GM23248 (cell line): ENCODE measurements around the gene ANO4. TPM values are rescaled to one million over a fixed set of nuclear protein-coding genes. Genes with fewer than 3 reads are reported as not detected.

ENCODE experiments used
- DNase-seq: peaks from one replicate; pipeline ENCODE4 v3.0.0-alpha.2; 2015
- H2AFZ ChIP-seq: fragments of 200-600 bp; sonication (generic); 2 replicates; pipeline ENCODE4 v1.6.1; 2016; ENCODE audit warnings: antibody characterized with exemption
- H3F3A ChIP-seq: fragments of 200-600 bp; sonication (generic); 2 replicates; pipeline ENCODE4 v1.6.1; 2016; ENCODE audit warnings: mild to moderate bottlenecking, antibody characterized with exemption, mixed run types; ENCODE audit not compliant: insufficient read depth
- H3K27ac ChIP-seq: fragments of 200-600 bp; sonication (generic); 2 replicates; pipeline ENCODE4 v1.5.1; 2016; ENCODE audit warnings: mild to moderate bottlenecking
- H3K27me3 ChIP-seq: fragments of 200-600 bp; sonication (generic); replicated peaks from 2 replicates; pipeline ENCODE4 v1.6.1; 2016; ENCODE audit warnings: mild to moderate bottlenecking; ENCODE audit not compliant: insufficient read depth
- H3K36me3 ChIP-seq: fragments of 200-600 bp; sonication (generic); 2 replicates; pipeline ENCODE4 v1.6.1; 2016; ENCODE audit warnings: low read depth, mild to moderate bottlenecking
- H3K4me1 ChIP-seq: fragments of 200-600 bp; sonication (generic); 2 replicates; pipeline ENCODE4 v1.6.1; 2016; ENCODE audit warnings: mild to moderate bottlenecking; ENCODE audit not compliant: insufficient read depth
- H3K4me2 ChIP-seq: fragments of 200-600 bp; sonication (generic); one replicate; pipeline ENCODE4 v1.6.1; 2016; ENCODE audit warnings: mild to moderate bottlenecking; ENCODE audit not compliant: unreplicated experiment
- H3K4me3 ChIP-seq: fragments of 200-600 bp; sonication (generic); 2 replicates; pipeline ENCODE4 v1.5.1; 2016; ENCODE audit warnings: mild to moderate bottlenecking
- H3K79me2 ChIP-seq: fragments of 200-600 bp; sonication (generic); 2 replicates; pipeline ENCODE4 v1.6.1; 2016; ENCODE audit warnings: mild to moderate bottlenecking; ENCODE audit not compliant: insufficient read depth
- H3K9ac ChIP-seq: fragments of 200-600 bp; sonication (generic); 2 replicates; pipeline ENCODE4 v1.6.1; 2016; ENCODE audit warnings: mild to moderate bottlenecking
- H3K9me2 ChIP-seq: fragments of 200-600 bp; sonication (generic); 2 replicates; pipeline ENCODE4 v1.6.1; 2016; ENCODE audit warnings: mixed run types, mild to moderate bottlenecking, moderate library complexity; ENCODE audit not compliant: insufficient read depth
- H3K9me3 ChIP-seq: fragments of 200-600 bp; sonication (generic); one replicate; pipeline ENCODE4 v1.6.1; 2017; ENCODE audit warnings: low read depth
- H4K20me1 ChIP-seq: fragments of 200-600 bp; sonication (generic); 2 replicates; pipeline ENCODE4 v1.6.0; 2016; ENCODE audit not compliant: insufficient read depth
- EZH2 ChIP-seq: fragments of 200-600 bp; sonication (generic); IDR thresholded peaks from 2 replicates; pipeline ENCODE4 v1.6.1; 2018; ENCODE audit warnings: antibody characterized with exemption, mild to moderate bottlenecking; ENCODE audit not compliant: insufficient read depth, poor library complexity, severe bottlenecking
- EZH2phosphoT487 ChIP-seq: fragments of 200-600 bp; sonication (generic); IDR thresholded peaks from 2 replicates; pipeline ENCODE4 v1.6.1; 2018; ENCODE audit warnings: antibody characterized with exemption, moderate library complexity, mild to moderate bottlenecking, low read depth; ENCODE audit not compliant: insufficient read depth
- WGBS, 2 experiments: methylation state at CpG; one replicate each; pipeline ENCODE4 v1.1.6; 2015 to 2017; ENCODE audit warnings: low lambda C conversion rate in 2 of 2, low coverage in 1 of 2; ENCODE audit errors: missing lambda C conversion rate in 2 of 2; 5-methylcytosine and 5-hydroxymethylcytosine counted together
- in situ Hi-C: fragments of 300-500 bp; cut with MboI; formaldehyde crosslinking; loops from 2 replicates; pipeline ENCODE4 v1.15.0; 2020
- polyA plus RNA-seq: library from polyadenylated mRNA; unstranded; fragments of >200 nt; fragmentation: Nextera tagmentation; extraction: Ambion mirVana; gene quantifications from 2 replicates; pipeline ENCODE4 v1.2.1, GENCODE V29; 2016
- total RNA-seq: library from RNA; depleted of rRNA; stranded (reverse); fragments of >200 nt; shearing (Covaris generic); gene quantifications from 2 replicates; pipeline ENCODE4 v1.2.3, GENCODE V29; 2014; rRNA removed

The ANO4 gene
- total and polyA plus RNA-seq, 2 experiments from 2014 or later = 6.6 to 7.6 TPM

DNA sequence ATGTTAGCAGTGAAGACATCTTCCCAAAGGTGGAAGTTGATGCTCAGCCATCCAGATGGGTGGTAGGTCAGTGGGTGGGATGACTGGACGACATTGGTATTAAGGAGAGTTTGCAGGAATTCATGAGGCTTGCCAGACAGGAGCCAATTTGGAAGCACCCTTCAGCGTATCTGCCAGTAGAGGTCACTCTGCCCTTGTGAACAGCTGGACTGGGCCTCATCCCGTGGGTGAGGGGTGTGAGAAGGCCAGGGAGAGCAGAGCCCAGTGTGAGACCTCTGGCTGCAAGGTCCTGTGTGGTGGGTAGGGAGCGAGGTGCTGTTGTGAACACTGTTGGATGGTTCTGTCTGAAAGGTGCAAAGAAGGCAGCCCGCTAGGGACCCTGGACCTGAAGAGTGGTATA is 377.7 kb downstream of the ANO4 start:
- DNase-seq = peak; percentile 66
- WGBS, 2 experiments = 37 to 38% methylated on average over 5 of the region's 5 CpGs
- Histone ChIP-seq H3K9me3 (no peaks in the 10 kb centered on the region), H3K27ac (no peak overlapping the region), H3K9me2 (no peaks in the 10 kb centered on the region), H3F3A (no peaks in the 10 kb centered on the region), H3K9ac (no peak overlapping the region), H3K4me1 (no peaks in the 10 kb centered on the region), H3K4me3 (no peak overlapping the region), H3K79me2 (no peaks in the 10 kb centered on the region), H3K27me3 (peaks cover under 1% of the 10 kb centered on the region; the same call in 1 of the 2 replicates), H4K20me1 (no peaks in the 10 kb centered on the region), H2AFZ (no peak overlapping the region), H3K4me2 (no peak overlapping the region), H3K36me3 (no peaks in the 10 kb centered on the region)
- in situ Hi-C loops = no loop called here
- no peak for TF ChIP-seq EZH2phosphoT487
- TF ChIP-seq EZH2 = no peak

DNA sequence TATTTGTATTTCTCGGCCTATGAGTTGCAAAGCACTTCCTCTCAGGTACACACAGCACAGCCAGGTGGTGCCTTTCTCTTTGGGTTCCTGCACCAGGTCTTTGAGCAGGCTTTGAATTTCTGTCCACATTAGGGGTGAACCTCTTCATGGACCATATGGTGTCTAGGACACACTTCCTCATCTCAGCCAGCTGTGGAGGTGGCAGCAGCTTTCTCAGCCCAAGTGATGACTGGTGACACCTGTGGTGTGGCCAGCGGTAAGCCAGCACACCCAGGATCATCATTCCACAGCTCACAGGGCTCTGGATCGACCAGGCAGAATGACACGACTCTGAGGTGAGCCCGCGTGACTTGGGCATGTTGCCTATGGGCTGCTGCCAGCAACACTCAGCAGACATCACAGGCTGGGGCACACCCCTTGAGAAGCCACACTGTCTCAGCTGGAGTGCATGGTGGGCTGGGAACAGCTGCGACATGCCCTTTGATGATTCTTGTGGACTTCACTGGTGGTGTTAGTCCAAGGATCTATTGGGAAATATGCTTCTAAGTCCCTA is 378.7 kb downstream of the ANO4 start:
- in situ Hi-C loops = no loop called here
- H3F3A ChIP-seq = no peaks in the 10 kb centered on the region
- 59 to 83% methylated on average over 6 to 7 of the region's 7 CpGs for WGBS, 2 experiments
- TF ChIP-seq EZH2 = no peak
- no peak for TF ChIP-seq EZH2phosphoT487
- H3K36me3 ChIP-seq = no peaks in the 10 kb centered on the region
- no peaks in the 10 kb centered on the region for H3K4me1 ChIP-seq
- H3K27ac ChIP-seq = no peak overlapping the region
- H3K4me2 ChIP-seq = no peak overlapping the region
- peaks cover 5% of the 10 kb centered on the region; the same call in 1 of the 2 replicates for H3K27me3 ChIP-seq
- H3K9me2 ChIP-seq = no peaks in the 10 kb centered on the region
- no peak overlapping the region for H2AFZ ChIP-seq
- H3K4me3 ChIP-seq = no peak overlapping the region
- DNase-seq = no peak
- H4K20me1 ChIP-seq = no peaks in the 10 kb centered on the region
- H3K9ac ChIP-seq = no peak overlapping the region
- no peaks in the 10 kb centered on the region for H3K9me3 ChIP-seq
- no peaks in the 10 kb centered on the region for H3K79me2 ChIP-seq

DNA sequence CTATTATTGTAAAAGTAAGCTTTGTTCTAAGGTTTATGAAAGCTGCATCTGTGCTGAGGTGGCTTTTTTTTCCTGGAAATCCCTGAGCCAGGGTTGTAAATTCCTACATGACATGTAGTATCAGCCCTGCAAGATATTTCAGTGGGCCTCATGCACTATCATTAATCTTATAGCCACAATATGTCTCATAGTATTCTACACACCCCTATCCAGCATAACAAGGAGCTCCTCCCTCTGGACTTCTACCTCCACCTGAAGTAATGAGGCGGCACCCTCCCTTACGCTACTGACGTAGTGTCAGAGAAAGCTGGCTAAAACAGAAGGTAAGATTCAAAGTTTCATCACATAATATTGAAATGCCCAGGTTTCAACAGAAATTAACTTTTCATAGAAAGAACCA is 380.0 kb downstream of the ANO4 start:
- Histone ChIP-seq H3K9me2 (no peaks in the 10 kb centered on the region), H3F3A (no peaks in the 10 kb centered on the region), H3K4me2 (no peak overlapping the region), H3K36me3 (no peaks in the 10 kb centered on the region), H3K4me1 (no peaks in the 10 kb centered on the region), H2AFZ (no peak overlapping the region), H3K27ac (no peak overlapping the region), H3K9ac (no peak overlapping the region), H3K79me2 (no peaks in the 10 kb centered on the region), H3K27me3 (peaks cover 5% of the 10 kb centered on the region; the same call in 1 of the 2 replicates), H3K9me3 (no peaks in the 10 kb centered on the region), H4K20me1 (no peaks in the 10 kb centered on the region), H3K4me3 (no peak overlapping the region)
- DNase-seq = no peak
- in situ Hi-C loops = no loop called here
- WGBS, 2 experiments = 91 to 100% methylated on average over 3 of the region's 3 CpGs
- TF ChIP-seq EZH2 = no peak
- no peak for TF ChIP-seq EZH2phosphoT487

Other genes with a start within 250 kb of the ANO4 start
- gene GAS2L3, start 221.1 kb upstream of the ANO4 start, total RNA-seq = 9.8 and 14.8 TPM in 2 replicates
- gene GAS2L3, start 221.1 kb upstream of the ANO4 start, polyA plus RNA-seq = 6.1 TPM in 2 replicates